GM19099 (cell line): ENCODE data around the gene SPPL3.

ENCODE experiments used
- POLR2A ChIP-seq: IDR thresholded peaks from 3 replicates; pipeline ENCODE4 v1.6.1; 2011; ENCODE audit warnings: low read depth; ENCODE audit not compliant: insufficient read length; ENCODE audit errors: extremely low read depth

SPPL3 gene

DNA sequence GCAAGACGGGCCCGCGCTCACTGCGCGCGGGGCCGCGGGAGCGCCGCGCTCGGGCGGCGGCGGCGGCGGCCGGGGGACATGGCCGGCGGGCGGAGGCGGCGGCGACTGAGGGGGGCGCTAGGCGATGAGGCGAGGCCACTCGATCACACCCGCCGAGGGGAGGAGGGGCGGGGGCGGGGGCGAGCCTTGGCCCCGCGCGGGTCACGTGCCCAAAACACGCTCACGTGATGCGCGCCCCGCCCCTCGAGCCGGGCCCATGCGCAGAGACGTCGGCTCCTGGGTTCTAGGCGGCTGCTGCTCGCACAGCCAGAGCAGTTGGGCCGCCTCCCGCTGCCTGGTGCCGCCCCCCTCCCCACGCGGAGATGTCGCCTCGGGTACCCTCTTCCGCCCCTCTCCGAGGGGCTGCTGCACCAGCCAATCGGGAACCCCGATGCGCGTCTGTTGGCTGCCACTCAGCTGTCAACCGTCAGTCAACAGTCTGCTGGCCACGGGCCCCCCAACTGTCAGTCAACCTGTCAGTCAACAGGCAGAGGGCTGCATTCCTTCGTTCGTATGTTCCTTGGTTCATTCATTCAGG, at the start of gene SPPL3:
SPPL3 (minus strand) TSS at position 162 of the 577 bp plus-strand sequence. CDS start 491 bp downstream, outside the sequence.
- TF ChIP-seq POLR2A = peak; percentile 69

GRCh38 chr12:120950807-120951206, 46.6 kb upstream of the SPPL3 start:
- no peak for TF ChIP-seq POLR2A

DNA sequence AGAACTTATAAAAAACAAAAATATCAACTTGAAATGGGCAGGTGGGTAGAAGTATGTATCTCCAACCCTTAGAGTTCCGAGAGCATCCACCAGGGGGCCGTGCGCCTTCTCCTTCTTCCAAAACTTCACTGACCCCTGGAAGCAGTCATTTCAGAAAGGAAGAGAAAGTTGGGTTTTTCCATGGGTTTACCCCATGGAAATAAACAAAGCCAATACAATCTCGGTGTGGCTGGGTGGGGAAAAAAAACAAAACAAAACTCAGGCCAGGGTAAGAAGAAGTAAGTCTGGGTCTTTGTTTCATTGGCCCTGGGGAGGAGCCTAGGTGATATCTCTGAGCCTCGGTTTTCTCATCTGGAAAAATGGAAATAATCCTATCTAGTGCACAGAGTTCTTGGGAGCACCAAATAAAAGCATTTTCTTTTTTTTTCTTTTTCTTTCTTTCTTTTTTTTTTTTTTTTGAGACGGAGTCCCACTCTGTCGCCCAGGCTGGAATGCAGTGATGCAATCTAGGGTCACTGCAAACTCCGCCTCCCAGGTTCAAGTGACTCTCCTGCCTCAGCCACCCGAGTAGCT, 40.6 kb upstream of the SPPL3 start:
- TF ChIP-seq POLR2A = no peak

DNA sequence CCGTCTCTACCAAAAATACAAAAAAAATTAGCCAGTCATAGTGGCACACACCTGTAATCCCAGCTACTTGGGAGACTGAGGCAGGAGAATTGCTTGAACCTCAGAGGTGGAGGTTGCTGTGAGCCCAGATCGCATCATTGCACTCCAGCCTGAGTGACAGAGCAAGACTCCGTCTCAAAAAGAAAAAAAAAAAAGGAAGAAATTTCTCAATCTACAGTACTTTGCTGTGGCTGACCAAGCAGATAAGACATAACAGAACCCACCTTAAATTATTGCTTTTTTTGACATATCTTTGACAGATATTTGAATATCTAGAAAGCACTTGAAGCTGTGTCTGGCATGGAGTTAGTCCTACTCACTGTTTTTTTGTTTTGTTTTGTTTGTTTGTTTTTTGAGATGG, 39.3 kb upstream of the SPPL3 start:
- TF ChIP-seq POLR2A = no peak

- TF ChIP-seq POLR2A = no peak
These were observed 37.8 kb upstream of the SPPL3 start for GRCh38 chr12:120941846-120942405.

DNA sequence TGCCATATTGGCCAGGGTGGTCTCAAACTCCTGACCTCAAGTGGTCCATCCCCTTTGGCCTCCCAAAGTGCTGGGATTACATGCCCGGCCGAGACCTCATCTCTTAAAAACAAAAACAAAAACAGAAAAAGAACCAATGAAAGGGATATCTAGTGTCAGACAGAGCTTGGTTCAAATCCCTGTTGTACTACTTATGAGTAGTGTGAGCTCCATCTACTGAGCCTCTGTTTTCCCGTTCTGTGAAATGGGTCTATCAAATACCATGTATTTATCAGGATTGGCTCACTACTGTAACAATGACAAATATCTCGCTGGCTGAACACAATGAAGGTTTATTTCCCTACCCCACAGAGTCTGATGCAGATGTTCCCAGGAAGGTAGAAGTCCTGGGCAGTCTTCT, 37.3 kb upstream of the SPPL3 start:
- no peak for TF ChIP-seq POLR2A

GRCh38 chr12:120940799-120941198, 36.6 kb upstream of the SPPL3 start:
- no peak for TF ChIP-seq POLR2A

- TF ChIP-seq POLR2A = no peak
These were observed 35.8 kb upstream of the SPPL3 start for GRCh38 chr12:120940006-120940405.

DNA sequence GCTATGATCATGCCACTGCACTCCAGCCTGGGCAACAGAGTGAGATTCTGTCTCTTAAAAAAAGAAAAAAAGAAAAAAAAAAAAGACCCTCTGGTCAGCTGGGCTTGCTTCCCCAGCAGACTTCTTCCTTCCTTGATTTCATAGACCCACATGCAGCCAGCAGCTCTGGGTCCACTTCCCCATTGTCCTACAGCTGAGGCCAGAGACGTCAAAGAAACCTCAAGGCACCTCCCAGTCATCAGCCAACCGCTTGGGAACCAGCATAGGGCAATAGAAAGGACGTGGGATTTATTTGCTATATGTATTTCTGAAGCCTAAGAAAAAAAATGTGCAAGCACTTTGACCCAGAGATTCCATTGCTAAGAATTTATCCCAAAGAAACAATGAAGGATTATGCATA, 35.4 kb upstream of the SPPL3 start:
- TF ChIP-seq POLR2A = no peak

- no peak for TF ChIP-seq POLR2A
These were observed 34.3 kb upstream of the SPPL3 start for GRCh38 chr12:120938496-120938895.

DNA sequence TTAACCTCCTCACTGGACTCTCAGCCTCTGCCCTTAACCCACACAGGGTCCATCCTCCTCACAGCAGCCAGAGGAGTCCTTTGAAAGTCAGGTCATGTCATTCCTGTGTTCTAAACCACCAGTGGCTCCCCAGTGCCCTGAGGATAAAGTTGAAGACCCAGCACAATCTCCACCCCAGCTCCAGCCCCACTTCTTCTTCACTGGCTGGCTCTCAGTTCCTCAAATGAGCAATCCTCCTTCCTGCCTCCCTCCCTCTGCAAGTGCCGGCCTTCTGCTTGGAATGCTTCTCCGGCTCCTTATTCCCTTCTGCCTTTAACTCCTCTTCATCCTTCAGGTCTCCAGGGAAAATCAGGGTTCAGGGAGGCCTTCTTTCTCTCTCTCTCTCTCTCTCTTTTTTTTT, 32.0 kb upstream of the SPPL3 start:
- TF ChIP-seq POLR2A = no peak

DNA sequence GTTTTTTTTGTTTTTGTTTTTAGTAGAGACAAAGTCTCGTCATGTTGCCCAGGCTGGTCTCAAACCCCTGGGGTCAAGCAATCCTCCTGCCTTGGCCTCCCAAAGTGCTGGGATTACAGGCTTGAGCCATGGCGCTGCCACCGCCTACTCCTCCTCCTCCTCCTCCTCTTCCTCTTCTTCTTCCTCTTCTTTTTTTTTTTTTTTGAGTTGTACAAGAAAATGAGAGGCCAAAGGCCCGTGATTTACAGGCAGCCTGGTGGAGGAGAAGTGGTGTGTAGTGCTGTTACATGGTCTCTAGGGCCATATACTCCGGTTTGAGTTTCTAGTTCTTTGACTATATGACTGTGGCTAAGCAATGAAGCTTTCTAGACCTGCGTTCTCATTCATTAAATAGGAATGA, 29.6 kb upstream of the SPPL3 start:
- no peak for TF ChIP-seq POLR2A

DNA sequence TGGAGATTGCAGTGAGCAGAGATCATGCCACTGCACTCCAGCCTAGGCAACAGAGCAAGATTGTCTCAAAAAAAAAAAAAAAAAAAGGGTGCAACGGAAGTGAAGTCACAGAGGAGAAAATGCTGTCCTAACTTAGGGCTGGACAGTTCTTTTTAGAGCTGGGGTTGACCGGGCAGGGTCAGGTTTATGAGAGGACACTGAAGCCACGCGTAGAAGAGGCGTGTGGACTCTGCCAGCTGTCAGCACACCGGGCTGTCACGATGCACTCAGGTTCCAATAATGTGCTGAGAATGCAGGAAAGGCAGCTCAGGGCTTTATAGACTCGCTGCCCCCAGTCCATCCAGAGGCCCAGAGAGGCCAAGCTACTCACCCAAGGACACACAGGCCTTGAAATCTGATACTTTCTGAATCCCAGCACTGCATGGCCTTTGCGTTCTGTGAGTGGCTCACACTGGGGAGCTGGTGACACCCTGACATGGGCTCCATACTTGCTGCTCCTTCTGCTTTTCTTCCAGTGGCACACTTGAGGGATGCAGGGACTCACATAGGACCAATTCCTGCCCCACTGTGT, 28.9 kb upstream of the SPPL3 start:
- TF ChIP-seq POLR2A = no peak

DNA sequence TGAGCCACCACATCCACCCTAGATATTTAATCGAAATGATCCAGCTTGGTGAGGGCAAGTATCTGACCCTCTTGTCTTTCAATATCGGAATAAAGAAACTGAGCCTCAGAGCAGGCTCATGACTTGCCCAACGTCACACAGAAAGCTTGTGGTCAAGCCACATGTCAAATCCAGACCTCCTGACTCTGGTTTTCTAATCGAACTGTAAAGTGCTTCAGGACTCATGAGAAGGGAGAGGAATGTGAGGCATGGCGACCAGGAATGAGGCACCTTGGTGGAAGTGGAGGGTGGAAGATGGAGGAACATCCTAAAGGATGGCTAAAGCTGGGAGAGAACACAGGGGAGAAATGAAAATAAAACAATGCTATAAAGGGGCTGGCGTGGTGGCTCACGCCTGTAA, 27.9 kb upstream of the SPPL3 start:
- TF ChIP-seq POLR2A = no peak

- TF ChIP-seq POLR2A = no peak
These were observed 25.9 kb upstream of the SPPL3 start for GRCh38 chr12:120930032-120930431.
